GM23338 (cell line): ENCODE data around the gene PDZD8. TPM values are rescaled to one million over a fixed set of nuclear protein-coding genes. Genes with fewer than 3 reads are reported as not detected.

Source experiments
- ATAC-seq: fragments of 200-7000 bp; cut with Tn5 transposase; 3 replicates; pipeline ENCODE4 v1.9.1; 2020
- DNase-seq: peaks from one replicate; pipeline ENCODE4 v3.0.0-alpha.2; 2015; ENCODE audit warnings: low spot score
- H2AFZ ChIP-seq: fragments of 200-600 bp; sonication (generic); 2 replicates; pipeline ENCODE4 v1.8.0; 2016; ENCODE audit warnings: antibody characterized with exemption, mild to moderate bottlenecking, moderate library complexity
- H3F3A ChIP-seq: fragments of 200-600 bp; sonication (generic); replicated peaks from 2 replicates; pipeline ENCODE4 v1.8.0; 2017; ENCODE audit warnings: antibody characterized with exemption, mixed run types, low read depth
- H3K27ac ChIP-seq: fragments of 200-600 bp; sonication (generic); 2 replicates; pipeline ENCODE4 v1.6.1; 2016; ENCODE audit warnings: low read depth
- H3K27me3 ChIP-seq: fragments of 200-600 bp; sonication (generic); 2 replicates; pipeline ENCODE4 v1.8.0; 2016; ENCODE audit warnings: mild to moderate bottlenecking, mixed run types, moderate library complexity; ENCODE audit not compliant: insufficient read depth
- H3K36me3 ChIP-seq: fragments of 200-600 bp; sonication (generic); 2 replicates; pipeline ENCODE4 v1.8.0; 2016; ENCODE audit warnings: mild to moderate bottlenecking; ENCODE audit not compliant: insufficient read depth
- H3K4me1 ChIP-seq: fragments of 200-600 bp; sonication (generic); 2 replicates; pipeline ENCODE4 v1.8.0; 2016; ENCODE audit warnings: mild to moderate bottlenecking, moderate library complexity; ENCODE audit not compliant: insufficient read depth
- H3K4me2 ChIP-seq: fragments of 200-600 bp; sonication (generic); 2 replicates; pipeline ENCODE4 v1.7.1; 2017; ENCODE audit warnings: mixed run types
- H3K4me3 ChIP-seq: fragments of 200-600 bp; sonication (generic); 2 replicates; pipeline ENCODE4 v1.6.1; 2016; ENCODE audit warnings: mixed run types
- H3K79me2 ChIP-seq: fragments of 200-600 bp; sonication (generic); replicated peaks from 2 replicates; pipeline ENCODE4 v1.8.0; 2017; ENCODE audit warnings: mild to moderate bottlenecking; ENCODE audit not compliant: insufficient read depth
- H3K9me2 ChIP-seq: fragments of 200-600 bp; sonication (generic); 2 replicates; pipeline ENCODE4 v1.8.0; 2017; ENCODE audit not compliant: insufficient read depth
- H4K20me1 ChIP-seq: fragments of 200-600 bp; sonication (generic); replicated peaks from 2 replicates; pipeline ENCODE4 v1.8.0; 2017; ENCODE audit warnings: mild to moderate bottlenecking; ENCODE audit not compliant: insufficient read depth
- H3K27ac Mint-ChIP-seq: 2 replicates; pipeline ENCODE4 v1.8.0; 2020; ENCODE audit warnings: inconsistent platforms, mild to moderate bottlenecking, moderate library complexity, mixed read lengths
- H3K27me3 Mint-ChIP-seq: 3 replicates; pipeline ENCODE4 v1.8.0; 2022; ENCODE audit warnings: low read depth, mild to moderate bottlenecking, moderate library complexity, mixed read lengths, inconsistent platforms; ENCODE audit not compliant: insufficient read depth, poor library complexity
- H3K36me3 Mint-ChIP-seq: 3 replicates; pipeline ENCODE4 v1.8.0; 2021; ENCODE audit warnings: low read depth, mild to moderate bottlenecking, inconsistent platforms, moderate library complexity, mixed read lengths
- H3K4me1 Mint-ChIP-seq: 3 replicates; pipeline ENCODE4 v1.8.0; 2020; ENCODE audit warnings: mild to moderate bottlenecking, inconsistent platforms, mixed read lengths
- H3K4me3 Mint-ChIP-seq: 3 replicates; pipeline ENCODE4 v1.8.0; 2021; ENCODE audit warnings: moderate library complexity, mild to moderate bottlenecking, inconsistent platforms, mixed read lengths
- H3K9me3 Mint-ChIP-seq: 3 replicates; pipeline ENCODE4 v1.8.0; 2020; ENCODE audit warnings: moderate library complexity, mild to moderate bottlenecking, inconsistent platforms, mixed read lengths
- CREB1 ChIP-seq: fragments of 250-450 bp; sonication (Bioruptor Pico); IDR thresholded peaks from 2 replicates; pipeline ENCODE4 v1.5.0; 2020; ENCODE audit warnings: low read depth, mild to moderate bottlenecking, moderate library complexity
- EZH2 ChIP-seq: fragments of 200-600 bp; sonication (generic); IDR thresholded peaks from one replicate; pipeline ENCODE4 v1.8.0; 2017; ENCODE audit warnings: antibody characterized with exemption, mild to moderate bottlenecking, low read depth; ENCODE audit not compliant: unreplicated experiment
- EZH2phosphoT487 ChIP-seq: fragments of 200-600 bp; sonication (generic); IDR thresholded peaks from one replicate; pipeline ENCODE4 v1.8.1; 2018; ENCODE audit warnings: antibody characterized with exemption; ENCODE audit not compliant: unreplicated experiment
- JUNB ChIP-seq: IDR thresholded peaks from one replicate; pipeline ENCODE4 v1.6.1; 2016; ENCODE audit warnings: antibody characterized with exemption; ENCODE audit not compliant: unreplicated experiment
- STAT1 ChIP-seq: IDR thresholded peaks from one replicate; pipeline ENCODE4 v1.6.1; 2016; ENCODE audit warnings: antibody characterized with exemption; ENCODE audit not compliant: unreplicated experiment
- ZNF331 ChIP-seq: fragments of 250-450 bp; sonication (Bioruptor Pico); IDR thresholded peaks from 2 replicates; pipeline ENCODE4 v1.5.0; 2020; ENCODE audit warnings: low read depth, mild to moderate bottlenecking, moderate library complexity
- polyA plus RNA-seq: library from polyadenylated mRNA; unstranded; fragments of >200 nt; fragmentation: Nextera tagmentation; extraction: Ambion mirVana; gene quantifications from 2 replicates; pipeline ENCODE4 v1.2.1, GENCODE V29; 2016
- total RNA-seq: library from RNA; depleted of rRNA; stranded (reverse); fragments of >200 nt; shearing (Covaris generic); gene quantifications from 2 replicates; pipeline ENCODE4 v1.2.3, GENCODE V29; 2014
- TF ChIP-seq, protein P1 (sequence below): IDR thresholded peaks from one replicate; pipeline ENCODE4 v1.6.1; 2018; ENCODE audit warnings: antibody characterized with exemption; ENCODE audit not compliant: unreplicated experiment
- TF ChIP-seq, protein P2 (sequence below): fragments of 250-450 bp; sonication (Bioruptor Pico); IDR thresholded peaks from 2 replicates; pipeline ENCODE4 v1.5.0; 2020; ENCODE audit warnings: mild to moderate bottlenecking, moderate library complexity

The PDZD8 gene
- total and polyA plus RNA-seq, 2 experiments from 2014 or later, result 11.4 to 28.6 TPM

- no peaks in the 10 kb centered on the region for H3K9me2 ChIP-seq
- H3K27ac Mint-ChIP-seq, result no peak overlapping the region
- DNase-seq (no peak), ATAC-seq (no peak)
- no peaks in the 10 kb centered on the region for H3F3A ChIP-seq
- no peak overlapping the region for H3K4me2 ChIP-seq
- peaks cover 7% of the 10 kb centered on the region for H3K27me3 Mint-ChIP-seq
- no peaks in the 10 kb centered on the region for H3K36me3 ChIP-seq
- H3K79me2 ChIP-seq, result no peaks in the 10 kb centered on the region
- H2AFZ ChIP-seq, result no peak overlapping the region
- no peak overlapping the region for H3K4me3 ChIP-seq
- no peak overlapping the region for H3K4me3 Mint-ChIP-seq
- no peaks in the 10 kb centered on the region for H4K20me1 ChIP-seq
- H3K36me3 Mint-ChIP-seq, result peaks cover 3% of the 10 kb centered on the region; the same call in 1 of the 3 replicates
- no peaks in the 10 kb centered on the region for H3K27me3 ChIP-seq
- no peak for TF ChIP-seq STAT1
- no peak for TF ChIP-seq CREB1 (CRISPR knock-in tag)
- no peak for TF ChIP-seq JUNB
- TF ChIP-seq EZH2phosphoT487, result no peak
- no peak for TF ChIP-seq EZH2
- TF ChIP-seq, protein P1, sequence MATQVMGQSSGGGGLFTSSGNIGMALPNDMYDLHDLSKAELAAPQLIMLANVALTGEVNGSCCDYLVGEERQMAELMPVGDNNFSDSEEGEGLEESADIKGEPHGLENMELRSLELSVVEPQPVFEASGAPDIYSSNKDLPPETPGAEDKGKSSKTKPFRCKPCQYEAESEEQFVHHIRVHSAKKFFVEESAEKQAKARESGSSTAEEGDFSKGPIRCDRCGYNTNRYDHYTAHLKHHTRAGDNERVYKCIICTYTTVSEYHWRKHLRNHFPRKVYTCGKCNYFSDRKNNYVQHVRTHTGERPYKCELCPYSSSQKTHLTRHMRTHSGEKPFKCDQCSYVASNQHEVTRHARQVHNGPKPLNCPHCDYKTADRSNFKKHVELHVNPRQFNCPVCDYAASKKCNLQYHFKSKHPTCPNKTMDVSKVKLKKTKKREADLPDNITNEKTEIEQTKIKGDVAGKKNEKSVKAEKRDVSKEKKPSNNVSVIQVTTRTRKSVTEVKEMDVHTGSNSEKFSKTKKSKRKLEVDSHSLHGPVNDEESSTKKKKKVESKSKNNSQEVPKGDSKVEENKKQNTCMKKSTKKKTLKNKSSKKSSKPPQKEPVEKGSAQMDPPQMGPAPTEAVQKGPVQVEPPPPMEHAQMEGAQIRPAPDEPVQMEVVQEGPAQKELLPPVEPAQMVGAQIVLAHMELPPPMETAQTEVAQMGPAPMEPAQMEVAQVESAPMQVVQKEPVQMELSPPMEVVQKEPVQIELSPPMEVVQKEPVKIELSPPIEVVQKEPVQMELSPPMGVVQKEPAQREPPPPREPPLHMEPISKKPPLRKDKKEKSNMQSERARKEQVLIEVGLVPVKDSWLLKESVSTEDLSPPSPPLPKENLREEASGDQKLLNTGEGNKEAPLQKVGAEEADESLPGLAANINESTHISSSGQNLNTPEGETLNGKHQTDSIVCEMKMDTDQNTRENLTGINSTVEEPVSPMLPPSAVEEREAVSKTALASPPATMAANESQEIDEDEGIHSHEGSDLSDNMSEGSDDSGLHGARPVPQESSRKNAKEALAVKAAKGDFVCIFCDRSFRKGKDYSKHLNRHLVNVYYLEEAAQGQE, result no peak
- TF ChIP-seq, protein P2, sequence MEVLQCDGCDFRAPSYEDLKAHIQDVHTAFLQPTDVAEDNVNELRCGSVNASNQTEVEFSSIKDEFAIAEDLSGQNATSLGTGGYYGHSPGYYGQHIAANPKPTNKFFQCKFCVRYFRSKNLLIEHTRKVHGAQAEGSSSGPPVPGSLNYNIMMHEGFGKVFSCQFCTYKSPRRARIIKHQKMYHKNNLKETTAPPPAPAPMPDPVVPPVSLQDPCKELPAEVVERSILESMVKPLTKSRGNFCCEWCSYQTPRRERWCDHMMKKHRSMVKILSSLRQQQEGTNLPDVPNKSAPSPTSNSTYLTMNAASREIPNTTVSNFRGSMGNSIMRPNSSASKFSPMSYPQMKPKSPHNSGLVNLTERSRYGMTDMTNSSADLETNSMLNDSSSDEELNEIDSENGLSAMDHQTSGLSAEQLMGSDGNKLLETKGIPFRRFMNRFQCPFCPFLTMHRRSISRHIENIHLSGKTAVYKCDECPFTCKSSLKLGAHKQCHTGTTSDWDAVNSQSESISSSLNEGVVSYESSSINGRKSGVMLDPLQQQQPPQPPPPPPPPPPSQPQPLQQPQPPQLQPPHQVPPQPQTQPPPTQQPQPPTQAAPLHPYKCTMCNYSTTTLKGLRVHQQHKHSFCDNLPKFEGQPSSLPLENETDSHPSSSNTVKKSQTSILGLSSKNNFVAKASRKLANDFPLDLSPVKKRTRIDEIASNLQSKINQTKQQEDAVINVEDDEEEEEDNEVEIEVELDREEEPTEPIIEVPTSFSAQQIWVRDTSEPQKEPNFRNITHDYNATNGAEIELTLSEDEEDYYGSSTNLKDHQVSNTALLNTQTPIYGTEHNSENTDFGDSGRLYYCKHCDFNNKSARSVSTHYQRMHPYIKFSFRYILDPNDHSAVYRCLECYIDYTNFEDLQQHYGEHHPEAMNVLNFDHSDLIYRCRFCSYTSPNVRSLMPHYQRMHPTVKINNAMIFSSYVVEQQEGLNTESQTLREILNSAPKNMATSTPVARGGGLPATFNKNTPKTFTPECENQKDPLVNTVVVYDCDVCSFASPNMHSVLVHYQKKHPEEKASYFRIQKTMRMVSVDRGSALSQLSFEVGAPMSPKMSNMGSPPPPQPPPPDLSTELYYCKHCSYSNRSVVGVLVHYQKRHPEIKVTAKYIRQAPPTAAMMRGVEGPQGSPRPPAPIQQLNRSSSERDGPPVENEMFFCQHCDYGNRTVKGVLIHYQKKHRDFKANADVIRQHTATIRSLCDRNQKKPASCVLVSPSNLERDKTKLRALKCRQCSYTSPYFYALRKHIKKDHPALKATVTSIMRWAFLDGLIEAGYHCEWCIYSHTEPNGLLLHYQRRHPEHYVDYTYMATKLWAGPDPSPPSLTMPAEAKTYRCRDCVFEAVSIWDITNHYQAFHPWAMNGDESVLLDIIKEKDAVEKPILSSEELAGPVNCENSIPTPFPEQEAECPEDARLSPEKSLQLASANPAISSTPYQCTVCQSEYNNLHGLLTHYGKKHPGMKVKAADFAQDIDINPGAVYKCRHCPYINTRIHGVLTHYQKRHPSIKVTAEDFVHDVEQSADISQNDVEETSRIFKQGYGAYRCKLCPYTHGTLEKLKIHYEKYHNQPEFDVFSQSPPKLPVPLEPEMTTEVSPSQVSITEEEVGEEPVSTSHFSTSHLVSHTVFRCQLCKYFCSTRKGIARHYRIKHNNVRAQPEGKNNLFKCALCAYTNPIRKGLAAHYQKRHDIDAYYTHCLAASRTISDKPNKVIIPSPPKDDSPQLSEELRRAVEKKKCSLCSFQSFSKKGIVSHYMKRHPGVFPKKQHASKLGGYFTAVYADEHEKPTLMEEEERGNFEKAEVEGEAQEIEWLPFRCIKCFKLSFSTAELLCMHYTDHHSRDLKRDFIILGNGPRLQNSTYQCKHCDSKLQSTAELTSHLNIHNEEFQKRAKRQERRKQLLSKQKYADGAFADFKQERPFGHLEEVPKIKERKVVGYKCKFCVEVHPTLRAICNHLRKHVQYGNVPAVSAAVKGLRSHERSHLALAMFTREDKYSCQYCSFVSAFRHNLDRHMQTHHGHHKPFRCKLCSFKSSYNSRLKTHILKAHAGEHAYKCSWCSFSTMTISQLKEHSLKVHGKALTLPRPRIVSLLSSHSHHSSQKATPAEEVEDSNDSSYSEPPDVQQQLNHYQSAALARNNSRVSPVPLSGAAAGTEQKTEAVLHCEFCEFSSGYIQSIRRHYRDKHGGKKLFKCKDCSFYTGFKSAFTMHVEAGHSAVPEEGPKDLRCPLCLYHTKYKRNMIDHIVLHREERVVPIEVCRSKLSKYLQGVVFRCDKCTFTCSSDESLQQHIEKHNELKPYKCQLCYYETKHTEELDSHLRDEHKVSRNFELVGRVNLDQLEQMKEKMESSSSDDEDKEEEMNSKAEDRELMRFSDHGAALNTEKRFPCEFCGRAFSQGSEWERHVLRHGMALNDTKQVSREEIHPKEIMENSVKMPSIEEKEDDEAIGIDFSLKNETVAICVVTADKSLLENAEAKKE, result no peak
- no peak for TF ChIP-seq ZNF331 (CRISPR knock-in tag)
- no peak overlapping the region for H3K27ac ChIP-seq
- peaks cover 2% of the 10 kb centered on the region; the same call in 1 of the 3 replicates for H3K4me1 Mint-ChIP-seq
- H3K9me3 Mint-ChIP-seq, result no peaks in the 10 kb centered on the region
- no peaks in the 10 kb centered on the region for H3K4me1 ChIP-seq
These were observed 108.4 kb downstream of the PDZD8 start for GRCh38 chr10:117266812-117267211.
